ENCODE measurements around the gene DENND4C.

DNA sequence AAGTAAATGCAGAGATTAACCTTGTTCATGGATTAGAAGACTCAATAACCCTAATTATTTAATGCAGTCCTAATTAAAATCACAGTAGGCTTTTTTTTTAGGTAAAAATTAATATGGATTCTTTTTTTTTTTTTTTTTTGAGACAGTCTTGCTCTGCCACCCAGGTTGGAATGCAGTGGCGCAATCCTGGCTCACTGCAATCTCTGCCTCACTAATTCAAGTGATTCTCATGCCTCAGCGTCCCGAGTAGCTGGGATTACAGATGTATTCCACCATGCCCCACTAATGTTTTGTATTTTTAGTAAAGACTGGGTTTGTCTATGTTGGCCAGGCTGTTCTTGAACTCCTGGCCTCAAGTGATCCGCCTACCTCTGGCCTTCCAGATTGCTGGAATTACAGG lies 40.6 kb downstream of the DENND4C start:
- TF ChIP-seq, protein P1, sequence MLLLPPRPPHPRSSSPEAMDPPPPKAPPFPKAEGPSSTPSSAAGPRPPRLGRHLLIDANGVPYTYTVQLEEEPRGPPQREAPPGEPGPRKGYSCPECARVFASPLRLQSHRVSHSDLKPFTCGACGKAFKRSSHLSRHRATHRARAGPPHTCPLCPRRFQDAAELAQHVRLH (tag by site-specific recombination; IDR thresholded peaks at IDR 0.05), result no peak
- TF ChIP-seq, protein P2, sequence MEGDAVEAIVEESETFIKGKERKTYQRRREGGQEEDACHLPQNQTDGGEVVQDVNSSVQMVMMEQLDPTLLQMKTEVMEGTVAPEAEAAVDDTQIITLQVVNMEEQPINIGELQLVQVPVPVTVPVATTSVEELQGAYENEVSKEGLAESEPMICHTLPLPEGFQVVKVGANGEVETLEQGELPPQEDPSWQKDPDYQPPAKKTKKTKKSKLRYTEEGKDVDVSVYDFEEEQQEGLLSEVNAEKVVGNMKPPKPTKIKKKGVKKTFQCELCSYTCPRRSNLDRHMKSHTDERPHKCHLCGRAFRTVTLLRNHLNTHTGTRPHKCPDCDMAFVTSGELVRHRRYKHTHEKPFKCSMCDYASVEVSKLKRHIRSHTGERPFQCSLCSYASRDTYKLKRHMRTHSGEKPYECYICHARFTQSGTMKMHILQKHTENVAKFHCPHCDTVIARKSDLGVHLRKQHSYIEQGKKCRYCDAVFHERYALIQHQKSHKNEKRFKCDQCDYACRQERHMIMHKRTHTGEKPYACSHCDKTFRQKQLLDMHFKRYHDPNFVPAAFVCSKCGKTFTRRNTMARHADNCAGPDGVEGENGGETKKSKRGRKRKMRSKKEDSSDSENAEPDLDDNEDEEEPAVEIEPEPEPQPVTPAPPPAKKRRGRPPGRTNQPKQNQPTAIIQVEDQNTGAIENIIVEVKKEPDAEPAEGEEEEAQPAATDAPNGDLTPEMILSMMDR (tag by site-specific recombination; IDR thresholded peaks at IDR 0.05), result no peak
- TF ChIP-seq ZNF169 (tag by site-specific recombination; IDR thresholded peaks at IDR 0.05) (no peak), ZNF701 (tag by site-specific recombination; IDR thresholded peaks at IDR 0.05) (no peak), ZNF514 (tag by site-specific recombination; IDR thresholded peaks at IDR 0.05) (no peak), ZNF2 (tag by site-specific recombination; IDR thresholded peaks at IDR 0.05) (no peak), GLI4 (tag by site-specific recombination; IDR thresholded peaks at IDR 0.05) (no peak), ZFHX2 (tag by site-specific recombination; conservative IDR thresholded peaks at IDR 0.05) (no peak), HOXA7 (CRISPR knock-in tag; IDR thresholded peaks at IDR 0.05; ENCODE audit: borderline replicate concordance) (no peak)
- TF ChIP-seq, protein P3, sequence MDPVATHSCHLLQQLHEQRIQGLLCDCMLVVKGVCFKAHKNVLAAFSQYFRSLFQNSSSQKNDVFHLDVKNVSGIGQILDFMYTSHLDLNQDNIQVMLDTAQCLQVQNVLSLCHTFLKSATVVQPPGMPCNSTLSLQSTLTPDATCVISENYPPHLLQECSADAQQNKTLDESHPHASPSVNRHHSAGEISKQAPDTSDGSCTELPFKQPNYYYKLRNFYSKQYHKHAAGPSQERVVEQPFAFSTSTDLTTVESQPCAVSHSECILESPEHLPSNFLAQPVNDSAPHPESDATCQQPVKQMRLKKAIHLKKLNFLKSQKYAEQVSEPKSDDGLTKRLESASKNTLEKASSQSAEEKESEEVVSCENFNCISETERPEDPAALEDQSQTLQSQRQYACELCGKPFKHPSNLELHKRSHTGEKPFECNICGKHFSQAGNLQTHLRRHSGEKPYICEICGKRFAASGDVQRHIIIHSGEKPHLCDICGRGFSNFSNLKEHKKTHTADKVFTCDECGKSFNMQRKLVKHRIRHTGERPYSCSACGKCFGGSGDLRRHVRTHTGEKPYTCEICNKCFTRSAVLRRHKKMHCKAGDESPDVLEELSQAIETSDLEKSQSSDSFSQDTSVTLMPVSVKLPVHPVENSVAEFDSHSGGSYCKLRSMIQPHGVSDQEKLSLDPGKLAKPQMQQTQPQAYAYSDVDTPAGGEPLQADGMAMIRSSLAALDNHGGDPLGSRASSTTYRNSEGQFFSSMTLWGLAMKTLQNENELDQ (tag by site-specific recombination; IDR thresholded peaks at IDR 0.05; ENCODE audit: low read depth), result no peak
- TF ChIP-seq, protein P4, sequence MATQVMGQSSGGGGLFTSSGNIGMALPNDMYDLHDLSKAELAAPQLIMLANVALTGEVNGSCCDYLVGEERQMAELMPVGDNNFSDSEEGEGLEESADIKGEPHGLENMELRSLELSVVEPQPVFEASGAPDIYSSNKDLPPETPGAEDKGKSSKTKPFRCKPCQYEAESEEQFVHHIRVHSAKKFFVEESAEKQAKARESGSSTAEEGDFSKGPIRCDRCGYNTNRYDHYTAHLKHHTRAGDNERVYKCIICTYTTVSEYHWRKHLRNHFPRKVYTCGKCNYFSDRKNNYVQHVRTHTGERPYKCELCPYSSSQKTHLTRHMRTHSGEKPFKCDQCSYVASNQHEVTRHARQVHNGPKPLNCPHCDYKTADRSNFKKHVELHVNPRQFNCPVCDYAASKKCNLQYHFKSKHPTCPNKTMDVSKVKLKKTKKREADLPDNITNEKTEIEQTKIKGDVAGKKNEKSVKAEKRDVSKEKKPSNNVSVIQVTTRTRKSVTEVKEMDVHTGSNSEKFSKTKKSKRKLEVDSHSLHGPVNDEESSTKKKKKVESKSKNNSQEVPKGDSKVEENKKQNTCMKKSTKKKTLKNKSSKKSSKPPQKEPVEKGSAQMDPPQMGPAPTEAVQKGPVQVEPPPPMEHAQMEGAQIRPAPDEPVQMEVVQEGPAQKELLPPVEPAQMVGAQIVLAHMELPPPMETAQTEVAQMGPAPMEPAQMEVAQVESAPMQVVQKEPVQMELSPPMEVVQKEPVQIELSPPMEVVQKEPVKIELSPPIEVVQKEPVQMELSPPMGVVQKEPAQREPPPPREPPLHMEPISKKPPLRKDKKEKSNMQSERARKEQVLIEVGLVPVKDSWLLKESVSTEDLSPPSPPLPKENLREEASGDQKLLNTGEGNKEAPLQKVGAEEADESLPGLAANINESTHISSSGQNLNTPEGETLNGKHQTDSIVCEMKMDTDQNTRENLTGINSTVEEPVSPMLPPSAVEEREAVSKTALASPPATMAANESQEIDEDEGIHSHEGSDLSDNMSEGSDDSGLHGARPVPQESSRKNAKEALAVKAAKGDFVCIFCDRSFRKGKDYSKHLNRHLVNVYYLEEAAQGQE (tag by site-specific recombination; IDR thresholded peaks at IDR 0.05), result no peak
